ENCODE data around the gene SOX12.
A peak's percentile ranks its signal among the peaks of the same experiment; 100 is the strongest.
"Not testable (repeated sequence)": the region's sequence is repeated elsewhere in the genome, so short reads cannot be mapped to it uniquely, and the experiment has no call there.

SOX12 gene

DNA sequence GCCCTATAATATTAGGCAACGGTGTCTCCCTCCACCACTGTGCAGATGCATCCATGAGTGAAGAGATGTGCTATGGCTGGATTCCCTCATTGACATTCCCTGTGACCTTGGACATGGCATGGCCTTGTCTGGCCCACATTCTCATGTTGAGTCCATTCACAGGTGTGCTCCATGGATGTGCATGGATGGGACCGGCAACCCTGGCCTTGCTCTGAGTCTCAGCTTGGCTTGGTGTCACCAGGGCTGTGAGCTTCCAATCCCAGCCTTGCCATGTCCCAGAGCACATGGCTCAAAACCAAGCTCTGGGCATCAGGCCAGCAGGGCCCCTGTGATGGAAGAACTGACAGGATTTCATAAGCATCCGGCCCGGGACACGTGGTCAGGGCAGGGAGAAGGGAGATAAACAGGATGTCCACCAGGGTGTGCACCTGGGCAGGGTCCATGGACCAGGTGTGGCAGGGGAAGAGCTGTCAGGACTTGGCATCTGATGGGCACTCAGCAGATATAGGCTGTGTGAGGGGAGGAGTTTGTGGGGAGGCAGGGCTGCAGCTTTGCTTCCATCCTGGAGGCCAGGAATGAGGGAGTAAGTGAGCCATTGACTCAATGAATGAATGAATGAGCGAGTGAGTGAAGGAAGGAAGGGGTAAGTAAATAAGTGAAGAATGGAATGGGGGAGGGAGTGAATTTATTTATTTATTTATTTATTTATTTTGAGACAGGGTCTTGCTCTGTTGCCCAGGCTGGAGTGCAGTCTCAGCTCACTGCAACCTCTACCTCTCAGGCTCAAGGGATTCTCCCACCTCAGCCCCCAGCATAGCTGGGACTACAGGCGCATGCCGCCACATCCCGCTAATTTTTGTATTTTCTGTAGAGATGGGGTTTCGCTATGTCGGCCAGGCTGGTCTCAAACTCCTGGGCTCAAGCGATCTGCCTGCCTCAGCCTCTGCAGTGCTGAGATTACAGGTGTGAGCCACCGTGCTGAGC is 37.2 kb downstream of the SOX12 start:
- peak; percentile 20 for DNase-seq (ENCODE audit: low spot score)

DNA sequence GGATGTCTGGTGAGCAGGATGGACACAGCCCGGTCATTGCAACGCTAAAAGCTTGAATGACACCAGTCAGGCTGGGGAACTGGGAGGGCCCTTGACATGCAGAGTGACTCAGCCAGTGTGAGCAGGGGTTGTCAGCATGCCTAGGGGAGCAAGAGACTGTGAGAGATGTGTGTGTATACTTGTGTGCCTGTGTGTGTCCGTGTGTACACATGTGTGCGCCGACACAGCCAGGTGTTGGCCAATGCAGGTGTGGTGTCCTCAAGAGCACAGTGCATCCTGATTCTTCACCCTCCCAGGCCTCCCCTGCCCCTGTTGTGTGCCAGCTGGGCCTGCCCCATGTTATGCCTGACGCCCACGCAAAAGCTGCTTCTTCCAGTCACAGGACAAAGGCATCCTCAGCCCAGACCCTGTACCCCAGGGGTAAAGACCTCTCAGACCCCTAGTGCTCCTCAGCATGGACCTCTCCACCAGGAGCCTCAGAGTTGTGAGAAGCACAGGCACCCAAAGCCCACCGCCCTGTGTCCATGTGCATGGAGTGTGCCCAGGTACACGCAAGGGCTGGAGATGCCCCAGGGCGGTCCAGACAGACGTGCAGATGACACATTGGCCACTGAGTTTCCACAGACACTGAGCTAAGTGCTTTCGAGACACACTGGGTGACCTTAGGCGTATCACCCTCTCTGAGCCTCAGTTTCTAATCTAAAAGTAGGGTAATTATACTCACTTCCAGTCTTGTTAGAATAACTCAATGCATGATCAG is 38.1 kb downstream of the SOX12 start:
- DNase-seq (ENCODE audit: low spot score), result no peak

DNA sequence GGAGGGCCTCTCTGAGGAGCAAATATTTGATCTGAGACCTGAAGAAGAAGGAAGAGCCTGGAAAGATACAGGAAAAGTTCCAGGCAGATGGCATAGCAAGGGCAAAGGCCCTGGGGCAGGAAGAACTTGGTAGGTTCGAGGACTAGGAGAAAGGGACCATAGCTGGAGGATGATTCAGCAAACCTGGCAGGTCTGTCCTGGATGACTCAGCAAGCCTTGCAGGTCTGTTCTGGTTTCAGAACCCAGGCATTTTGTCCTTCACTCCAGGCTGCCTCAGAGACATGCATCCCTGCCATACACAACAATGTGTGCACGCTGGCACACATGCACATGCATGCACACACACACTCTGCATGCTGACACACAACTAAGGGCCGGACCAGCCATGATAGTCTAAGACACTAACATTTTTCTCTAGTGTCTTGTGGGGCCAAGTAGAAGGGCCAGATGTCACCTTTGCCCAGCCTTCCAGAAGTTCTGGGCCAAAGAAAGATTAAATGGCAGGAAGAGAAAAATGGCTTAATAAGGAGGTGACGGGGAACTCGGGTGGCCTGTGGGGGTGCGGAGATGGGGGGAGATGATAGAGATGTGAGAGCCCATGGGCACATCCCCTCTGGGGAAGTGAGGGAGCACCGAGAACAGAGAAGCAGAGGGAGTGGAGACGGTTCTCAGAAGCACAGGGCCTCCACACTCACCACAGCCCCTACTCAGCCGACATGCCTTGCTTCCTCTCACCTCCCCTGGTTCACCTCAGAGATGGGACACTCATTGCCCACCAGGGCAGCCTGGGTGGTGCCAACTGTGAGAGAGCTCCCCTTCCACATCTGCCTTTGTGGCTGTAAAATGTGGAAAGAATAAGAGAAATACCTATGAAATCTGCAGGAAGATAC is 39.8 kb downstream of the SOX12 start:
- no peak for DNase-seq (ENCODE audit: low spot score)

DNA sequence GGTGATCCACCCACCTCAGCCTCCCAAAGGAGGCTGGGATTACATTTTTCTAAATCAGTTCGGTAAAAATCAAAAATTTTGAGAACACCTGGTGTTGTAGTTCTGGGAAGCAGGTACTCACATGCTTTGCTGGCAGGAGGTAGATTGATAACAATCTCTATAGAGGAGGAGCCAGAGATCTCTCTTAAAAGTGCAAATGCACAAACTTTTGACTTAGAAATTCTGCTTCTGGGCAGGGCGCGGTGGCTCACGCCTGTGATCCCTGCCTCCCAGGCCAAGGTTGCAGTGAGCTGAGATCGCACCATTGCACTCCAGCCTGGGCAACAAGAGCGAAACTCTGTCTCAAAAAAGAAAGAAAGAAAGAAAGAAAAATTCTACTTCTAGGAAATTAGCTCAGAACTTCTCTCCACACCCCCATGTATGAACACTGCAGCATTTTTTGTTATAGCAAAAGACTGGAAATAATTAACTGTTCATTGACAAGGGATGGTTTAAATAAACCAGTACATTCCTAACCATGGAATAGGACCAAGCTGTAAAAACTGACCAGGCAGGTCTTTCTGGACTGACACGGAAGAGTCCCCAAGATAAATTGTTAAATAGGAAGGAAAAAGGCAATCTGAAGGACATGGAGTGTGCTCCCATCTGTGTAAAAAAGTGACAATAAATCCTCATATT is 40.8 kb downstream of the SOX12 start:
- DNase-seq (ENCODE audit: low spot score), result peak; percentile 18

DNA sequence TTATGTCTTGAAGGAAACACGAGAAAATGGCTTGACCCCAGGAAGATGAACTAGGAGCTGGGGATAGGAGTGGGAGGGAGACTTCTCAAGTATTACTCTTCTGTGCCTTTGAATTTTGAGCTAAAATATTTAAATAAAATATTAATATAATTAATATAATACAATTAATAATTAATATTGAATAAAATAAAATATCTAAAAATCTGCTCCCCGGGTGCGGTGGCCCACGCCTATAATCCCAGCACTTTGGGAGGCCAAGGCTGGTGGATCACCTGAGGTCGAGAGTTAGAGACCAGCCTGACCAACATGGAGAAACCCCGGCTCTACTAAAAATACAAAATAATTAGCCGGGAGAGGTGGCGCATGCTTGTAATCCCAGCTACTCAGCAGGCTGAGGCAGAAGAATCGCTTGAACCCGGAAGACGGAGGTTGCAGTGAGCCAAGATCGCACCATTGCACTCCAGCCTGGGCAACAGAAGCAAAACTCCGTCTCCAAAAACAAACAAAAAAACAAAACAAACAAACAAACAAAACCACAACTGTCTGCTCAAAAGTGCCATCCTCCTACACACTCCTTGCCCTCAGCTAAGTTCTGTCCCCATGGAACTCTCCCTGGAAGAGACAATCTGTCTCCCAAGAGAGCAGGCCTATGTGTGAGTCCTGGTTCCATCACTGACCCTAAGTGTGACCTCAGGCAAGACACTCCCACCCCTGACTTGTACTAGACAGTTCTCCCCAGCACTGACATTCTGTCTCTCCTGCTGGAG is 41.5 kb downstream of the SOX12 start:
- DNase-seq (ENCODE audit: low spot score), result no peak

DNA sequence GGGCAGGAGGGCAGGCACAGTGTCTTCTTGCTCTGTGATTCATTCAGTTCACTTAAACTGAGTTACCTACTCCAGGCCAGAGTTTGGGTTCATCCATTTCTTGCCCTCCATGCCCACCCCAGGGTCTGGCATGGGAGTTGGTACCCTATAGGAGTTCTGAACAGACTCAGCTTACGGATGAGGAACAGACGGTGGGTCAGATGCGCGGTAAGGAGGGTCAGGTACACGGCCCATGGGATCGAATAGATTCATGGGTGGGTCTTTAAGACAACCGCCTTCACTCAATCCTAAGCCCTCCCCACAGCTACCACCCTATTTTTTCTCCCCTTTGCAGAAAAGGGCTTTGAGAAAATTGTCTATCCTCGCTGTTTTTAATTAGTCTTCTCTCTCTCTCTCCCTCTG is 42.1 kb downstream of the SOX12 start:
- DNase-seq (ENCODE audit: low spot score), result no peak

DNA sequence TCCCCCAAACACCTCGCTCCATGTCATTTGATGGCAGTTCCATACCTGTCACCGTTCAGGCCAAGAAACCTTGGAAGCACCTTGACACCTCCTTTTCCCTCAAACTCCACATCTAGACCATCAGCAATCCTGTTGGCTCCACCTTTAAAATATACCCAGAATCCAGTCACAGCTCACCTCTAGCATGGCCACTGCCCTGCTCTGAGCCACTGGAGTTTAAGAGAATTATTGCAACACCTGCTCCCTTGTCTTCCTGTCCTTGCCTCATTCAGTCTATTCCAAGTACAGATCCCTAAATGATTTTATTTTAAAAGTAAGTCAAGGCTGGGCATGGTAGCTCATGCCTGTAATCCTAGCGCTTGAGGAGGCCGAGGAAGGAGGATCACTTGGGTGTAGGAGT is 43.6 kb downstream of the SOX12 start:
- DNase-seq (ENCODE audit: low spot score), result no peak

DNA sequence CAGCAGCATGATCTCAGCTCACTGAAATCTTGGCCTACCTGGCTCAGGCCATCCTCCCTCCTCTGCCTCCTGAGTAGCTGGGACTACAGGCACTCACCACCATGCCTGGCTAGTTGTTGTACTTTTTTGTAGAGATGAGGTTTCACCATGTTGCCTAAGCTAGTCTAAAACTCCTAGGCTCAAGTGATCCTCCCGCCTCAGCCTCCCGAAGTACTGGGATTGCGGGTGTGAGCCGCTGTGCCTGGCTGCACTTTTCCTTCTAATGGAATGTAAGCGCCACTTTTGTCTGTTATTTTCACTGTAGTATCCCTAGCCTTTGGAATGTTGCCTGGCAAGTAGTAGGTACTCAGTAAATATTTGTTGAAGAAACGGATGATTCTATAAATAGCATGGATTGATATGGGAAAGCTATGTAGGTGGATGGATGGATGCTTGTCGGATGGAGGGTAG is 44.8 kb downstream of the SOX12 start:
- no peak for DNase-seq (ENCODE audit: low spot score)

DNA sequence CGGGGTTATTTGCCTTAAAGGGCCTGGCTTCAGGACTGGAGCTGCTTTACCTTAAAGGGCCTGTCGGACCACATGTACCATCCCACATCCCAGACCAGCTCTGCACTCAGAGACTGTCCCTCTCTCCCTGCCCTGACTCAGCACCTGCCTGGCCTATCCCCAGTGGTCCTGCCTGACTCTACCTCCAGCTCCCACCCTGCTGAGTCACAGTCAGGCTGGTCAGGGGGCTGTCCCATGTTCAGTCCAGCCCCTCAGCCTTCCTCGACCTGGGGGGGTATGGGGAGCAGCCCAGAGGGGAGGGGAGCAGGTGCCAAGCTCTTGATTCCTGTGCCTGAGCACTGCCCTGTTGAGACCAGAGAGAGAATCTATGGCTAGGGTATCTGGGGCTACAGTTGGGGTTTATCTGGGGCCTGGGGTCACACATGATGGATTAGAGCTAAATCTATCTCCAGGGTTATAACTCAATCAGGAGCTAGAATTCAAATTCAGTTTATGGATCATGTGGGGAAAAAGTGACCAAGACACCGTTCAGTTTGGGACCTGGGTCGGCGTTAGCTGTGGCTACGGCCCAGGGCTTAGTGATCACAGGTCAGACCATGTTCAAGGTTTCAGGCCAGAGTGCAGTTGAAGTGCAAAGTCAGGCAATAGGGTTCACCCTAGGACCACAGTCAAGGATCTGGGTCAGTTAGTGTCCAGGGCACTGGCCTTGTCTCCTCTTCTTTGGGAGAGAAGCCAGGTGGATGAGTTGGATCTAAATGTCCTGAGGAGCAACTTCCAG is 45.8 kb downstream of the SOX12 start:
- no peak for DNase-seq (ENCODE audit: low spot score)

DNA sequence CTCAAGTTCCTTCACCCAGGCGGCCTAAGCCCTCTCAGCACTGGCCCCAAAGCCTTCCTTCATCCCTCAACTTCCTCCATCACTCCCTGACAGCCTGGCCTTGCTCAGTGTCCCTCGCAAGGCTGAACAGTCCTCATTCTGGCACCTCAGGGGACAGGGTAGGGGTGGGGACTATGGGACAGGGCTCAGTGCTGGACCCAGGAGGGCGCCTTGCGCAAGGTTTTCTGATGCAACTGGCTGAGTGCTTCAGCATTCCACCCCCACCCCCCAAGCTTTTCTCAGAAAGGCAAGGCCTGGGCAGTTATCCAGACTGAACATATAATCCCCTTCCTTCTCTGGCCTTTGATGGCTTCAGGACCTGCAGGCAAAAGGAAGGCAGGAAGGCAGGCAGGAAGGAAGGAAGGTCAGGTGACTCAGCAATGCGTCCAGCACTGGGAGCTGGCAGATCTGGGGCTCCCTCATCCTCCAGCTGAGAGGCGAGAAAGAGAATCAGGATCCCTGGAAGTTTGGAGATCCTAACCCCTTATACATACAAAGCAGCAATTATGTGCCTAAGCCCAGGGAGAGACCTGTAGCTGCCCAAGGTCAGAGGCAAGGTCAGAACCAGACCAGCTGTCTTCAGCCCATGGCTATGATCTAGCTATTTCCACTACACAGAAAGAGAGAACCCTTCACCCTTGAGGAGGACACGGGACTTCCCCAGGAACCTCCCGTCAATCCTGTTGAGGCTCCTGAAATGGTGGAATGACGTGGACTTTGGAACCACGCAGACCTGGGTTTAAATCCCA is 46.6 kb downstream of the SOX12 start:
- DNase-seq (ENCODE audit: low spot score), result no peak

DNA sequence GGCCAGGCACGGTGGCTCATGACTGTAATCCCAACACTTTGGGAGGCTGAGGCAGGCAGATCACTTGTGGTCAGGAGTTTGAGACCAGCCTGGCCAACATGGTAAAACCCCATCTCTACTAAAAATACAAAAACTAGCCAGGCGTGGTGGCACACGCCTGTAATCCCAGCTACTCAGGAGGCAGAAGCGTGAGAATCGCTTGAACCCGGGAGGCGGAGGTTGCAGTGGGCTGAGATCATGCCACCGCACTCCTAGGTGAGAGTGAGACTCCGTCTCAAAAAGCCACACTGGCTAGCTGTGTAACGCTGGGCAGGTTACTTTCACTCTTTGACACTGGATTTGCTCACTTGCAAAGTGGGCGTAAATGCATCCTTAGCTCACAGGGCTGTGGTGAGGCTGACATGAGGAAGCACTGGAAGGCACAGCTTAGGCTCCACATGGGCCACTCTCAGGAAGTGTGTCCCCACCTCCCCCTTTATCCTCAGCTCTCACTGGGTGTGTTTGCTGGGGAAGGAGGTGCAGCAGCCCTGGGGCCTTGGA is 47.3 kb downstream of the SOX12 start:
- not testable (repeated sequence) for DNase-seq (ENCODE audit: low spot score)

DNA sequence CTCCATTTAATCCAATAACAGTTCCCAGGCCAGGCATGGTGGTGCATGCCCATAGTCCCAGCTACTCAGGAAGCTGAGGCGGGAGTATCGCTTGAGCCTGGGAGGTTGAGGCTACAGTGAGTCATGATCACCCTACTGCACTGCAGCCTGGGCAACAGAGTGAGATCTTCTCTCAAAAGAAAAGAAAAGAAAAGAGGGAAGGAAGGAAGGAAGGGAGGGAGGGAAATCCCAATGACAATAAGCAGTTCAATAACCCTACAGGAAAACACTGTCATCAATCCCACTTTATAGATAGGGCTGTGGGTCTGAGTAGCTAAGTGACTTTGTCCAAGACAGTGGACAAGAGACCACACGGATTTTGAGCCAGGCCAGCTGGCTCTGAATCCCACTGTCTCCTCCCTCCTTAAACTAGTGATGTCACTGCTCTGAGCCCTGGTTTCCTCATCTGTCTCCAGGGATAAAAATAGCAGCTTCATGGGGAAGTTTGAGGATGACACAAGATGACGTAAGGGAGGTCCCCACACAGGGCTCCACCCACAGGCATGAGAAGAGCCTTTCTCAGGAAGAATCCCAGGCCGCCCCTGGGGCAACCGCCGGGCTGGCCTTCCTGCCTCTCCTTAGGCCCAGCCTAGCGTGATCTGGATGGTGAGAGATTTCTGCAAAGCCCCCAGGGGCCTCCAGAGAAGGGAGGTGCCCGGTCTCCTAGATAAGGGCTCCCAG is 48.0 kb downstream of the SOX12 start:
- DNase-seq (ENCODE audit: low spot score), result no peak

DNA sequence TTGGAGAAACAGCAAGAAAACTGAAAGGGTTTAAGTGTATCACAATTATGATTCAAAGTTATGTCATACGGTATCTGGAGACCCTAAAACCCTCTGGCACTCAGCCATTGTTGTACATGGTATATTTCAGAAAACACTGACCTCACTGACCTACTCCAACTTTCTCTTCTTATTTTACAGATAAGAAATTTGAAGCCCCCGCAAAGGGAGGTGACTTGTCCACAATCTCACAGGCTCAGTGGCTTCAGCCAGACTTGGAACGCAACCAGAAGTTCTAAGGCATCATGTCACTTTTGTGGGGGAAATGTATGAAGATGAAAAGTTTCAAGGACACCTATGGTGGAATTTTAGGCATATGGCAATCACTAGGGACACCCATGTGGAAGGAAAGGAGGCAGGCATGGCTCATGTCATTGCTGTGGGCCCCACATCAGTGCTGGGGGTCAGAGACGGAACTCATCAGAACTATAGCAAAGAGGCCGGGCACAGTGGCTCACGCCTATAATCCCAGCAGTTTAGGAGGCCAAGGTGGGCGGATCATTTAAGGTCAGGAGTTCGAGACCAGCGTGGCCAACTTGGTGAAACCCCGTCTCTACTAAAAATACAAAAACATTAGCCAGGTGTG is 50.0 kb downstream of the SOX12 start:
- DNase-seq (ENCODE audit: low spot score), result no peak

DNA sequence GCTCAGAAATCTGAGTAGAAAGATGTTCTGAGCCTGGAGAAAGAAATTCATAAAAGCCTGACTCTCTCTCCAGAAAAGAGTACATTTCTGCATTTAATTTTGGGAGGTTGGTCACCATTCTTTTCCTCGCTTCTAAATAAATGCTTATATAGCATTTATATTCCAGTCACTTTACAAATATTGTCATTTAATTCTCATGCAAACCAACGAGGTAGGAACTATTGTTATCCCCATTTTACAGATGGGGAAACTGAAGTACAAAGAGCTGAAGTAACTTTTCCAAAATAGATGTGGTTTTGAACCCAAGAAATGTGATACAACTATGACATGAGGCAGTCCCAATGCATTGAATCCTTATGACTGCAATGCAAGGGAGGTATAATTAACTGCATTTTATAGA is 50.7 kb downstream of the SOX12 start:
- no peak for DNase-seq (ENCODE audit: low spot score)

DNA sequence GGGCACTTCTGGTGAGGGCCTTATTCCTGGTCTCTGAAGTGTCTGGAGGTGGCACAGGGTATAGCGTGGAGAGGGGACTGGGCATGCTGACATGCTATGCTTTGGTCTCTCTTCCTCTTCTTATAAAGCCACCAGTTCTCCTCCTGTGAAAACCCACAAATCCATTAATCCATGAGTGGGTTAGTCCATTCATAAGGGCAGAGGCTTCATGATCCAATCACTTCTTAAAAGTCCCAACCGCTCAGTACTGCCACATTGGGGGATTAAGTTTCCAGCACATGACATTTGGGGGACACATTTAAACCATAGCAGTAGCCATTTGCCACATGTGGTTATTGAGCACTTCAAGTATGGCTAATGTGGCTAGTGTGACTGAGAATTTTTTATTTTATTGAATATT is 51.4 kb downstream of the SOX12 start:
- no peak for DNase-seq (ENCODE audit: low spot score)

DNA sequence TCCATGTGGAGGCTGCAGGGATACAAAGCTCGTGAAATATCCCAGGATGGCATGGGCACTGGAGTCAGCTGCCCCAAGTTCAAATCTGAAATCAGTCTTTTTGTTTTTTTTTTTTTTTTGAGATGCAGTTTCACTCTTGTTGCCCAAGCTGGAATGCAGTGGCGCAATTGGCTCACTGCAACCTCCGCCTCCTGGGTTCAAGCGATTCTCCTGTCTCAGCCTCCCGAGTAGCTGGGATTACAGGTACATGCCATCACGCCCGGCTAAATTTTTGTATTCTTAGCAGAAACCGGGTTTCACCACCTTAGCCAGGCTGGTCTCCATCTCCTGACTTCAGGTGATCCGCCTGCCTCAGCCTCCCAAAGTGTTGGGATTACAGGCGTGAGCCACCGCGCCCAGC is 52.2 kb downstream of the SOX12 start:
- not testable (repeated sequence) for DNase-seq (ENCODE audit: low spot score)

DNA sequence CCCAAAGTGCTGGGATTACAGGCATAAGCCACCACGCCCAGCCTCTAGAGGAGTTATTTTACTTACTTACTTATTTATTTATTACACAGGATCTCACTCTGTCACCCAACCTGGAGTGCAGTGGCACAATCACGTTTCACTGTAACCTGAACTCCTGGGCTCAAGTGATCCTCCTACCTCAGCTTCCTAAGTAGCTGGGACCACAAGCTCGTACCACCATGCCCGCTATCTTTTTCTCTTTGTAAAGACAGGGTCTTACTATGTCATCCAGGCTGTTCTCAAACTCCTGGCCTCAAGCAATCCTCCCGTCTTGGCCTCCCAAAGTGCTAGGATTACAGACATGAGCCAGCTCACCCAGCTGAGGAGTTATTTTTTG is 53.6 kb downstream of the SOX12 start:
- DNase-seq (ENCODE audit: low spot score), result no peak
